Amniotic epithelial cell (primary cell): ENCODE measurements around the gene CCL24.
"Not testable (repeated sequence)": the region's sequence is repeated elsewhere in the genome, so short reads cannot be mapped to it uniquely, and the experiment has no call there.

ENCODE experiments used
- DNase-seq: peaks from one replicate; pipeline ENCODE4 v3.0.0-alpha.2; 2010; ENCODE audit warnings: low read depth

CCL24 gene

DNA sequence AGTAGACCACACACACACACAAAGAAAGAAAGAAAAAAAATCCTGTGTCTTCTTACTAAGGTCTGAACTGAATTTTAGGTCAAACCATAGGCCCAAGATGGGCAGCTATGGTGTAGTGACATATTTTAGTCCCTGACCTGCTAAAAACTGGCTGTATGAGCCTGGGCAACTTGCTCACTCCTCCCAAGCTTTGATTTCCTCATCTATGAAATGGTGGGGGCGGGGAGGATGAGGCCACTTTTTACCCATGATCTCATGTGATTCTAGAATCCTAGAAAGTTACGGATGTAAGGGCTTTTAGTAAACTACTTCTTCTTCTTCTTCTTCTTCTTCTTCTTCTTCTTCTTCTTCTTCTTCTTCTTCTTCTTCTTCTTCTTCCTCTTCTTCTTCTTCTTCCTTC is 6.1 kb upstream of the CCL24 start:
- no peak for DNase-seq

- no peak for DNase-seq
These were observed 4.9 kb upstream of the CCL24 start for GRCh38 chr7:75818472-75818871.

GRCh38 chr7:75817116-75817515 is 3.5 kb upstream of the CCL24 start:
- DNase-seq, result no peak

GRCh38 chr7:75815418-75816064 is 1.9 kb upstream of the CCL24 start:
- DNase-seq, result no peak

DNA sequence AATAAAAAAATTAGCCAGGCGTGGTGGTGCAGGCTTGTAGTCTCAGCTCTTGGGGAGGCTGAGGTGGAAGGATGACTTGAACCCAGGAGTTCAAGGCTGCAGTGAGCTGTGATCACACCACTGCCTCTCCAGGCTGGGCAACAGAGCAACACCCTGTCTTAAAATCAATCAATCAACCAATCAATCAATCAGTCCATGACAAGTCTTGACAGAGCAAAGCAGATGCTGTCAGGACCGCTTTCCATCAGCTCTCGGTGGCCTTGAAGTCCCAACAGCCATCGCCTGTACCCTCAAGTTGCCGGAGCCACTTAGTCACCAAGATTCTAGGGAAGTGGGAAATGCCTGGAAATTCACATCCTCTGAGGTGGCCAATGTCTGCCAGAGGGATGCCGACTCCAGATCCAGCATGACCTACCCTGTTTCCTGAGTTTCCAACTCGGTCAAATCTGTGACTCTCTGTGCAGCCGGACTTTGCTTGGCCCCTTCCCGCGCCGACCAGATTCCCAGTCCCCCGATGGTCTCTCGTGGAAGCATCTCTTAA is 871 bp upstream of the CCL24 start:
- DNase-seq, result no peak

- DNase-seq, result peak; percentile 55
These were observed 522 bp downstream of the CCL24 start for GRCh38 chr7:75813084-75813483.

DNA sequence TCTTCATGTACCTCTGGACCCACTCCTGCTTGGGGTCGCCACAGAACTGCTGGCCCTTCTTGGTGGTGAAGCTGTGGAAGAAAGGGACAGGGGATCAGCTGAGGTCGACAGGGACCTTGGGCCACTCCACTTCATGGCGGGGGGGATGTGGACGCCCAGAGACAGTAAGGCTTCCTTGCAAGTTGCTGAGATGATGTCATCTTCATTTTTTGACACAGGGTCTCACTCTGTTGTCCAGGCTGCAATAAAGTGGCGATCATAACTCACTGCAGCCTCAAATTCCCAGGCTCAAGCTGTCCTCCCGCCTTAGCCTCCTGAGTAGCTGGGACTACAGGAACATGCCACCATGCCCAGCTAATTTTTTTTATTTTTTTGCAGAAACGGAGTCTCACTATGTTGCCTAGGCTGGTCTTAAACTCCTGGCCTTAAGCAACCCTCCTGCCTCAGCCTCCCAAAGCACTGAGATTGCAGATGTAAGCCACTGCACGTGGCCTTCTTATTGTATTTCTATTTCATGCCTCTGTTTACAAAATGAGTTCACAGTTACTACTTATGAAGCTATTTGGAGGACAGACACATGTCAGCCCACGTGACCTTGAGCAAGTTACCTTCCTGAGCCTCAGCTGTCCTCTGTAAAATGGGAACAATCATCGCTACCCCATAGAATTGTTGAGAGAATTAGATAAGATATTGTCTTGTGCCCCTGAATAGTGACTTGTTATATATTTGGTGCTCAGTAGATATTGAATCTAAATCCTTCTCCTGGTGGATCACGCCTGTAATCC is 1.5 kb downstream of the CCL24 start:
- no peak for DNase-seq

DNA sequence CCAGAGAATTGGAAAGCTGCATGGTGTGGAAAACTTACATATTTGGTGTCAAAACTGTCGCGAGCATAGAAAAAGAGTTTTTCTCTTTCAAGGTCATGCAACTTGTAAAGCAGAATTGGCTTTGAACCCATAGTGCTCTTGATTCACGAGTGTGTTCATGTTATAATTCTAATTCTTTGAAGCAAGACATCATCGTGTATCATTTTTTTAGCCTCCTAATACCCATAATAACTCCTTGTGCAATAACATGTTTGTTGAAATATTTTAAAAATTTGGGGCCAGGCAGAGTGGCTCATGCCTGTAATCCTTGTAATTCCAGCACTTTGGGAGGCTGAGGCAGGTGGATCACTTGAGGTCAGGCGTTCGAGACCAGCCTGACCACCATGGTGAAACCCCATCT is 4.2 kb downstream of the CCL24 start:
- peak; percentile 51 for DNase-seq

DNA sequence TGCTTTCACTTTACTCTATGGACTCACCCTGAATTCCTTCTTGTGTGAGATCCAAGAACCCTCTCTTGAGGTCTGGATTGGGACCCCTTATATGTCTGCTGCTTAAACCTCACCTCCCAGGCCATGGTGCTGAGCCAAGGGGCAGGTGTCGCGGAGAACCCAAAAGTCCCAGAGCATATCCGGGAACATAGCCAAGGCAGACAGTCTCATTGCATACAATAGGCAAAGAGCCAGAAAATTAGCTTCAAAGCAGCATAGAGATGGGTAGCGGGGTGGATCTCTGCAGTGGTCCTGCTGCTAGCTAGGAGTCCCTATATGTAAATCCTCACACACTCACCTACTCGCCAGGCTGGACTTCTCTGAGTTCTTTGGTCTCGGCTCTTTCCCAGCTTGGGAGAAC is 5.5 kb downstream of the CCL24 start:
- DNase-seq, result no peak

DNA sequence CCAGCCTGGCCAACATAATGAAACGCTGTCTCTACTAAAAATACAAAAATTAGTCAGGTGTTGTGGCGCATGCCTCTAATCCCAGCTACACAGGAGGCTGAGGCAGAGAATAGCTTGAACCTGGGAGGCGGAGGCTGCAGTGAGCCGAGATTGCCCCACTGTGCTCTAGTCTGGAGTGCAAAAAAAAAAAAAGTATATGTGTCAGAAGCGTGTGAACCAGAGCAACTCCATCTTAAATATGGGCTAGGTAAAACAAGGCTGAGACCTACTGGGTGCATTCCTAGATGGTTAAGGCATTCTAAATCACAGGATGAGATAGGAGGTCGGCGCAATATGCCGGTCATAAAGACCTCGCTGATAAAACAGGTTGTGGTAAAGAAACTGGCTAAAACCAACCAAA is 6.2 kb downstream of the CCL24 start:
- no peak for DNase-seq

GRCh38 chr7:75806560-75807307 is 6.9 kb downstream of the CCL24 start:
- DNase-seq, result no peak

DNA sequence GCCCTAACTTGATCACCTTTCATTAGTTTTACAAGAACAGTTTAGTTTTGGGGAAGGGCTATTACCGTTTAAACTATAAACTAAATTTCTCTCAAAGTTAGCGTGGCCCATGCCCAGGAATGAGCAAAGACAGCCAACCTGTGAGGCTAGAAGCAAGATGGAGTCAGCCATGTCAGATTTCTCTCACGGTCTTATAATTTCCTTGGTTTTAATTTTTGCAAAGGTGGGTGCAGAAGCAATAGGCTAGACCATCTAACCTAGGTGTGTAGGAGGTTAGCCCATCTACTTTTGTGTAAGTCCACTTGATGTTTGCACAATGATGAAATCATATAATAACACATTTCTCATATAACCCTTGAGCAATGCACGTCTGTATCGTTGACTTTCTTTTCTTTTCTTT is 8.9 kb downstream of the CCL24 start:
- DNase-seq, result no peak

DNA sequence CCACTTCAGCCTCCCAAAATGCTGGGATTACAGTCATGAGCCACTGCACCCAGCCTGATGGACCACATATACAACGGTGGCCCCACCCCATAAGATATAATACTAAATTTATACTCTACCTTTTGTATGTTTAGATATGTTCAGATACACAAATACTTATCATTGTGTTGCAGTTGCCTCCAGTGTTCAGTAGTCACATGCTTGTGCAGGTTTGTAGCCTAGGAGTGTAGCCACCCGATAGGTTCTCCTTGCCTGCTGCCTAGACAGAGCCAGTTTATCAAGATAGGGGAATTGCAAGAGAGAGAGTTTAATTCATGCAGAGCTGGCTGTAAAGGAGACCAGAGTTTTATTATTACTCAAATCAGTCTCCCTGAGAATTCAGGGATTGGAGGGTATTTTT is 9.6 kb downstream of the CCL24 start:
- no peak for DNase-seq

DNA sequence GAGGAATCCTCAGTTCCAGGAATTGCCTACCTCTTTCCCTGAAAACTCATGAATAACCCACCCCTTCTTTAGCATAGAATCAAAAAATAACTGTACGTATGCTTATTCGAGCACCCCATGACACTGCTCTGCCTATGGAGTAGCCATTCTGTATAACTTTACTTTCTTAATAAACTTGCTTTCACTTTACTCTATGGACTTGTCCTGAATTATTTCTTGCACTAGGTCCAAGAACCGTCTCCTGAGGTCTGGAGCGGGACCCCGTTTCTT is 11.1 kb downstream of the CCL24 start:
- no peak for DNase-seq

DNA sequence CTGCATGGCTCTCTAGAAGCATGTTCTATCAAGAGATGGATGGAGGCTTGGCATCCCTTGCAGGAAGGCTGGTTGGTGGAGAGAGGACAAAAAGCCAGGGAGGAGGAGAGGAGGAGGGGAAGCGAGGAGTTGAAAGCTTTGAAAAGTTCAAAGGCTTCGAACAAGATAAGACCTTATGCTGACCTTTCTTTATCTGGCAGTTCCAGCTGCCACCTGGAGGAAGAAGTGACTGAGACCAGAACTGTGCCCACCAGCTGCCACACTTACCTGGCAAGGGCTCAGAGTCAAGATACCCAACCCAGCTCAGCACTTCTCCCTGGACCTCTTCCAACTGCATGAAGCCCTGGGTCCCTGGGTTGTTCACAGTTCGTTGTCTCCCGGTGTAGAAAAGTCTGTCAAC is 14.8 kb downstream of the CCL24 start:
- no peak for DNase-seq

- DNase-seq, result no peak
These were observed 17.2 kb downstream of the CCL24 start for GRCh38 chr7:75796420-75796819.

- peak; percentile 66 for DNase-seq
These were observed 17.7 kb downstream of the CCL24 start for GRCh38 chr7:75795831-75796285.

DNA sequence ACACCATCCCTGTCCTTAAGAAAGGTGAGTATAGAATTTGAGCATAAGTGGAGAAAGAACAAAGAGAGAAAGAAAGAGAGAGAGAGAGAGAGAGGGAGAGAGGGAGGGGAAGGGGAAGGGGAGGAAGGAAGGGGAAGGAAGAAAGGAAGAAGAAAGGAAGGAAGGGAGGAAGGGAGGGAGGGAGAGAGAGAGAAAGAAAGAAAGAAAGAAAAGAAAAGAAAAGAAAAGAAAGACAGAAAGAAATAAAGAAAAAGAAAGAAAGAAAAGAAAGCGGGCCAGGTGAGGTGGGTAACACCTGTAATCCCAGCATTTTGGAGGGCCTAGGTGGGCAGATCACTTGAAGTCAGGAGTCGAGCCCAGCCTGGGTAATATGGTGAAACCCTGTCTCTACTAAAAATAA is 19.9 kb downstream of the CCL24 start:
- DNase-seq, result no peak

GRCh38 chr7:75792567-75792966 is 21.0 kb downstream of the CCL24 start:
- not testable (repeated sequence) for DNase-seq

DNA sequence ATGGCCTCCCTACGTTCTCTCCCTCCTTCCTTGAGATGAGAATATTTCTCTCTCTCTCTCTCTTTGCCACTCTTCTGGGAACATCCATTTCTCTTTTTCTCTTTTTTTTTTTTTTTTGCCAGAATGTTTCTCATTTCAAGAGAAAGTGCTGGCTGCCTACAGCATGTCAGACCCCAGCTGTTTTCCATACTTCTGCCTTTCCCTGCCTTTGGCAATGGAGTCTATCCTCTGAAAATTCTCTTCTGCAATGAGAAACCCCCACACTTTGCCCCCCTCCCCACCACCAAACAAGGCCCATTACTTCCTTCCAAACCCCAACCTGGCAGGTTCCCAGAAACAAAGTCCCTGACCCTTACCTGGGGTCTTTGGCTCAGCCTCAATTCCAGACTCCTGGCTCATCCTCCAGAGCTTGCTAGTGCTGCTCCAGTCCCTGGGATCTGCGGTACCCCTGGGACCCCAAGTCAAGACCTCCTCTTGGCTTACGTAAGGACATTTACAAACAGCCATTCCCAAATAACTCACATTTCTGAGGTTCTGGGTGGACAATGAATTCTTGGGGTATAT is 24.2 kb downstream of the CCL24 start:
- DNase-seq, result no peak

- not testable (repeated sequence) for DNase-seq
These were observed 25.3 kb downstream of the CCL24 start for GRCh38 chr7:75788154-75788847.

DNA sequence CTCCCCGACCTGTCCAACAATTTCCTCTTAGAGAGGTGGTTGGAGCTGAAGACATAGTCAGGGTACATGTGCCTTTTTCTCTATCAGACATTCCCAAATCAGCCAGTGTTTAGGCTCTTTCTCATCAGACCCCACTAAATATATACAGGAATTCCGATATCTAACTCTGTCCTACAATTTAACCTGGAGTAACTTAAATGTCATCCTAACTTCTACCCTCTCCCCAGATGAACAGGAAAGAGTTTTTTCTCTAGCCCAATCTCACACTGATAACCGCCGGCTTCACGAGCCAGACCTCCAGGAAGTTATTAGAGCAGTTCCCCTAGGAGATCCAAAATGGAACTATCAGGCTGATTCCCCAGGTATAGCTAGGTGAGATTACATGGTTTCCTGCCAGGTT is 30.5 kb downstream of the CCL24 start:
- DNase-seq, result not testable (repeated sequence)
